Measurements from ENCODE around the gene LAMP1.

GRCh38 chr13:113322043-113322461 is 25.0 kb downstream of the LAMP1 start:
- TF ChIP-seq CTCF (conservative IDR thresholded peaks at IDR 0.05 in 1 of 2, IDR thresholded peaks at IDR 0.05 in 1 of 2; ENCODE audit: low read depth in 1 of 2, low read length in 2 of 2) = no peak
- no peak for TF ChIP-seq EZH2 (IDR thresholded peaks at IDR 0.05; ENCODE audit: low read length, missing control alignments)

Measured in fibroblast of lung (primary cell).